Cardiac muscle cell (in vitro differentiated cells and primary cell): Measurements from ENCODE around the gene DZIP3. TPM values are rescaled to one million over a fixed set of nuclear protein-coding genes. Genes with fewer than 3 reads are reported as not detected.
A peak's percentile ranks its signal among the peaks of the same experiment; 100 is the strongest.
"Not testable (repeated sequence)": the region's sequence is repeated elsewhere in the genome, so short reads cannot be mapped to it uniquely, and the experiment has no call there.

Experiments
- DNase-seq, 2 donors: peaks; one replicate each; pipeline versions ENCODE4 v3.0.0 to v3.0.0-alpha.2; 2010 to 2017; ENCODE audit warnings: low read depth in 1 of 2, low spot score in 1 of 2
- H3K27ac ChIP-seq: fragments of 200-600 bp; sonication (generic); 2 replicates; pipeline ENCODE4 v1.5.1; 2016
- H3K27me3 ChIP-seq: fragments of 200-600 bp; sonication (generic); 2 replicates; pipeline ENCODE4 v1.6.0; 2016; ENCODE audit warnings: control low read depth
- H3K36me3 ChIP-seq: fragments of 200-600 bp; sonication (generic); 2 replicates; pipeline ENCODE4 v1.5.1; 2016; ENCODE audit warnings: control low read depth
- H3K4me1 ChIP-seq: fragments of 200-600 bp; sonication (generic); 2 replicates; pipeline ENCODE4 v1.8.1; 2017; ENCODE audit warnings: low read depth, mild to moderate bottlenecking, mixed run types
- H3K4me3 ChIP-seq: fragments of 200-600 bp; sonication (generic); 2 replicates; pipeline ENCODE4 v1.5.1; 2016; ENCODE audit warnings: mild to moderate bottlenecking
- H3K9me3 ChIP-seq: fragments of 200-600 bp; sonication (generic); 2 replicates; pipeline ENCODE4 v1.5.1; 2017; ENCODE audit warnings: low read depth, mild to moderate bottlenecking, control low read depth
- polyA plus RNA-seq: library from polyadenylated mRNA; unstranded; fragments of >200 nt; fragmentation: Nextera tagmentation; extraction: Ambion mirVana; gene quantifications from 2 replicates; pipeline ENCODE4 v1.2.1, GENCODE V29; 2016
- total RNA-seq: library from RNA; depleted of rRNA; stranded (reverse); fragments of >200 nt; gene quantifications from 2 replicates; pipeline ENCODE4 v1.2.3, GENCODE V29; 2016
- TF ChIP-seq, protein P1 (sequence below): IDR thresholded peaks from 2 replicates; pipeline ENCODE4 v1.5.1; 2012; ENCODE audit warnings: low read depth, mild to moderate bottlenecking, low read length

Gene DZIP3
- total and polyA plus RNA-seq, 2 experiments from 2014 or later, result 27.6 to 31.2 TPM

DNA sequence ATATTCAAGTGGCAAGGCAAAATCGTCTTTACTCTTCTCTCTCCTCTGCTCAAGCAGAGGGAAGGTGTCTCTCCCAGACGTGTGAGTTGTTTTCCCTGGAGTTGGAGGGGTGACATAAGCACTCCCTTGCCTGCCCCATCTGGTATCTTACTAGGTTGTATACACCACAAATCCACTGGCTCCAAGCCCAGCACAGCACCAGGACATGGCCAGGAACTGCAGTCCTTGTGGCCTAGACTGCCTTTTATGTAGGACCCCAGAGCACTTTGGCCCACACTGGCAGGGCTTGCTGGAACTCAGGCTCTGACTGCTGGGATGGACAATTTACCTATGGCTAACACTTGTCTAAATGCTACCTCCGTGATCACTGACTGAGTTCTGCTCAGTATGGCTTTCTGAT lies 34.0 kb downstream of the DZIP3 start:
- Histone ChIP-seq H3K4me1 (no peaks in the 10 kb centered on the region), H3K27me3 (no peaks in the 10 kb centered on the region), H3K9me3 (no peaks in the 10 kb centered on the region), H3K36me3 (peaks cover 11% of the 10 kb centered on the region), H3K27ac (no peak overlapping the region), H3K4me3 (no peak overlapping the region)
- DNase-seq, result no peak
- TF ChIP-seq, protein P1, sequence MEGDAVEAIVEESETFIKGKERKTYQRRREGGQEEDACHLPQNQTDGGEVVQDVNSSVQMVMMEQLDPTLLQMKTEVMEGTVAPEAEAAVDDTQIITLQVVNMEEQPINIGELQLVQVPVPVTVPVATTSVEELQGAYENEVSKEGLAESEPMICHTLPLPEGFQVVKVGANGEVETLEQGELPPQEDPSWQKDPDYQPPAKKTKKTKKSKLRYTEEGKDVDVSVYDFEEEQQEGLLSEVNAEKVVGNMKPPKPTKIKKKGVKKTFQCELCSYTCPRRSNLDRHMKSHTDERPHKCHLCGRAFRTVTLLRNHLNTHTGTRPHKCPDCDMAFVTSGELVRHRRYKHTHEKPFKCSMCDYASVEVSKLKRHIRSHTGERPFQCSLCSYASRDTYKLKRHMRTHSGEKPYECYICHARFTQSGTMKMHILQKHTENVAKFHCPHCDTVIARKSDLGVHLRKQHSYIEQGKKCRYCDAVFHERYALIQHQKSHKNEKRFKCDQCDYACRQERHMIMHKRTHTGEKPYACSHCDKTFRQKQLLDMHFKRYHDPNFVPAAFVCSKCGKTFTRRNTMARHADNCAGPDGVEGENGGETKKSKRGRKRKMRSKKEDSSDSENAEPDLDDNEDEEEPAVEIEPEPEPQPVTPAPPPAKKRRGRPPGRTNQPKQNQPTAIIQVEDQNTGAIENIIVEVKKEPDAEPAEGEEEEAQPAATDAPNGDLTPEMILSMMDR, result no peak

GRCh38 chr3:108629974-108630373 lies 40.5 kb downstream of the DZIP3 start:
- no peak for DNase-seq
- TF ChIP-seq, protein P1, result no peak
- no peaks in the 10 kb centered on the region for H3K9me3 ChIP-seq
- H3K4me1 ChIP-seq, result no peaks in the 10 kb centered on the region
- no peaks in the 10 kb centered on the region for H3K27me3 ChIP-seq
- peaks cover 33% of the 10 kb centered on the region for H3K36me3 ChIP-seq
- no peak overlapping the region for H3K27ac ChIP-seq
- H3K4me3 ChIP-seq, result no peak overlapping the region

GRCh38 chr3:108642526-108642925 lies 53.0 kb downstream of the DZIP3 start:
- TF ChIP-seq, protein P1, result no peak
- no peak for DNase-seq
- H3K4me1 ChIP-seq, result no peaks in the 10 kb centered on the region
- peaks cover 17% of the 10 kb centered on the region for H3K36me3 ChIP-seq
- H3K4me3 ChIP-seq, result no peak overlapping the region
- H3K27me3 ChIP-seq, result no peaks in the 10 kb centered on the region
- H3K27ac ChIP-seq, result no peak overlapping the region
- H3K9me3 ChIP-seq, result no peaks in the 10 kb centered on the region

- Histone ChIP-seq H3K4me3 (no peak overlapping the region), H3K36me3 (peaks cover 26% of the 10 kb centered on the region), H3K27ac (no peak overlapping the region), H3K4me1 (no peaks in the 10 kb centered on the region), H3K9me3 (no peaks in the 10 kb centered on the region), H3K27me3 (no peaks in the 10 kb centered on the region)
- TF ChIP-seq, protein P1, result no peak
- DNase-seq, result no peak
Observed at GRCh38 chr3:108645364-108645763, 55.8 kb downstream of the DZIP3 start.

- not testable (repeated sequence) for H3K27me3 ChIP-seq, H3K27ac ChIP-seq, H3K4me3 ChIP-seq, DNase-seq, H3K9me3 ChIP-seq, H3K4me1 ChIP-seq
- peaks cover 22% of the 10 kb centered on the region for H3K36me3 ChIP-seq
Observed at GRCh38 chr3:108655664-108656063, 66.1 kb downstream of the DZIP3 start.

- H3K4me1 ChIP-seq, result no peaks in the 10 kb centered on the region
- no peak overlapping the region for H3K4me3 ChIP-seq
- no peaks in the 10 kb centered on the region for H3K9me3 ChIP-seq
- no peaks in the 10 kb centered on the region for H3K27me3 ChIP-seq
- H3K36me3 ChIP-seq, result no peaks in the 10 kb centered on the region
- DNase-seq, result no peak
- H3K27ac ChIP-seq, result peak overlapping the region; percentile 57
- TF ChIP-seq, protein P1, result no peak
Observed at GRCh38 chr3:108661699-108662098, 72.2 kb downstream of the DZIP3 start.
